Heart left ventricle (tissue), 16 donors: ENCODE data around the gene RCE1. TPM values are rescaled to one million over a fixed set of nuclear protein-coding genes. Genes with fewer than 3 reads are reported as not detected.

Experiments used
- ATAC-seq, 4 donors: fragments of 200-7000 bp; cut with Tn5 transposase; one replicate each; pipeline ENCODE4 v1.9.1; 2020 to 2022; ENCODE audit warnings: moderate library complexity in 4 of 4, mild to moderate bottlenecking in 3 of 4, moderate number of reproducible peaks in 1 of 4
- DNase-seq, 5 donors: peaks; one replicate each; pipeline ENCODE4 v3.0.0-alpha.2; 2020
- H3K27ac ChIP-seq, 12 donors: fragments of 200-600 bp; sonication (generic) in 4 of 12; one replicate each; pipeline versions ENCODE4 v1.5.0 to v1.8.0; 2016 to 2022; ENCODE audit warnings: mild to moderate bottlenecking in 2 of 12
- H3K27me3 ChIP-seq, 9 donors: fragments of 200-600 bp; sonication (generic) in 2 of 9; one replicate each; pipeline versions ENCODE4 v1.5.1 to v1.8.0; 2016 to 2022; ENCODE audit warnings: mild to moderate bottlenecking in 3 of 9
- H3K36me3 ChIP-seq, 9 donors: fragments of 200-600 bp; sonication (generic) in 2 of 9; one replicate each; pipeline versions ENCODE4 v1.5.0 to v1.8.0; 2018 to 2022; ENCODE audit warnings: mild to moderate bottlenecking in 2 of 9
- H3K4me1 ChIP-seq, 12 donors: fragments of 200-600 bp; sonication (generic) in 4 of 12; one replicate each; pipeline versions ENCODE4 v1.5.0 to v1.8.0; 2016 to 2022; ENCODE audit warnings: mild to moderate bottlenecking in 3 of 12
- H3K4me3 ChIP-seq, 12 donors: fragments of 200-600 bp; sonication (generic) in 4 of 12; one replicate each; pipeline versions ENCODE4 v1.5.0 to v1.8.0; 2017 to 2022; ENCODE audit warnings: mild to moderate bottlenecking in 9 of 12, moderate library complexity in 4 of 12
- H3K9me3 ChIP-seq, 12 donors: fragments of 200-600 bp; sonication (generic) in 4 of 12; one replicate each; pipeline versions ENCODE4 v1.5.0 to v1.8.0; 2016 to 2022; ENCODE audit warnings: mild to moderate bottlenecking in 1 of 12
- POLR2A ChIP-seq, 2 donors: fragments of 450-650 bp; IDR thresholded peaks; one replicate each; pipeline ENCODE4 v1.6.1; 2017; ENCODE audit warnings: antibody characterized with exemption in 2 of 2, mild to moderate bottlenecking in 2 of 2, moderate library complexity in 2 of 2
- WGBS, 4 donors: extraction: QIAGEN DNeasy Blood & Tissue Kit in 2 of 4; methylation state at CpG; one replicate each; pipeline versions ENCODE4 v1.1.5 to v1.1.7; 2013 to 2018; 5-methylcytosine and 5-hydroxymethylcytosine counted together
- intact Hi-C, 10 donors: fragments of 100-400 bp; cut with DNase I; formaldehyde crosslinking; loops; one replicate each; pipeline versions ENCODE4 v1.11.1 to v1.14.2; 2022
- polyA plus RNA-seq, 2 donors: library from polyadenylated mRNA; stranded (reverse); fragments of 200-250 nt; gene quantifications; one replicate each; pipeline ENCODE4 v1.2.3, GENCODE V29; 2013
- total RNA-seq, 9 donors: library from RNA; depleted of rRNA in 2 of 9; stranded (reverse); fragments of >200 nt in 2 of 9; fragmentation: NEBNext Ultra II Directional in 3 of 9; extraction: Animal tissue kit (Norgen Biotek cat#: 25700) in 3 of 9; gene quantifications; one replicate each; pipeline versions ENCODE4 v1.1.0 to v1.2.4, GENCODE V29; 2016 to 2023
- TF ChIP-seq, protein P1 (sequence below), 12 donors: fragments of 200-600 bp; sonication (generic) in 4 of 12; IDR thresholded peaks; one replicate each; pipeline versions ENCODE4 v1.5.0 to v1.8.0; 2018 to 2022; ENCODE audit warnings: antibody characterized with exemption in 12 of 12, mild to moderate bottlenecking in 5 of 12
- donor health status: ischemic (EF 13 %, LVEDD 7.1; RV severe dilation, severe dysfunction).
- donor health status: healthy with polysubstance abuse.
- donor health status: DM: no; HTN: yes; CAD: no.
- donor health status: DM: no; HTN: no; CAD: no.
- donor health status: ischemic (EF 25% LVEDD 6.9; RV normal size, moderate dysfunction).
- donor health status: ischemic (EF 25% LVEDD 5.7; RV mildly dilated, moderate dysfunction).
- donor health status: healthy.
- donor health status: DM: yes; HTN: yes; CAD: no.
- donor health status: ischemic (EF 35%, LVEDD 5.7; RV mildly dilated, moderate dysfunction).
- donor health status: nonischemic (EF 11% LVEDD 7.7; RV severe dilation, severe dysfunction).
- donor health status: DM: yes; HTN: yes; CAD: no.
- donor health status: PGD.
- donor health status: ischemic (EF 29% LVEDD 5.4; RV normal size, mild dysfunction).
- donor health status: nonischemic (EF 23%, LVEDD 6.1; RV moderate dilation, normal function).

RCE1 gene
- total and polyA plus RNA-seq, 11 donors: 2.1 to 9.5 (median 5.0) TPM

- ATAC-seq: peak; percentile 87 to 95 (median 93)
- Histone ChIP-seq H3K4me1 (peaks cover 0 to 13% (median 7%) of the 10 kb centered on the region in 12 donors), H3K27ac (peak overlapping the region; percentile 74 to 97 (median 90)), H3K4me3 (peak overlapping the region; percentile 44 to 98 (median 74)), H3K36me3 (no peaks in the 10 kb centered on the region), H3K9me3 (no peaks in the 10 kb centered on the region), H3K27me3 (no peaks in the 10 kb centered on the region)
- peak; percentile 94 to 98 (median 97) for DNase-seq
- TF ChIP-seq POLR2A (IDR thresholded peaks at IDR 0.05): peak in 1 of 2 donors; percentile 83
- TF ChIP-seq, protein P1, sequence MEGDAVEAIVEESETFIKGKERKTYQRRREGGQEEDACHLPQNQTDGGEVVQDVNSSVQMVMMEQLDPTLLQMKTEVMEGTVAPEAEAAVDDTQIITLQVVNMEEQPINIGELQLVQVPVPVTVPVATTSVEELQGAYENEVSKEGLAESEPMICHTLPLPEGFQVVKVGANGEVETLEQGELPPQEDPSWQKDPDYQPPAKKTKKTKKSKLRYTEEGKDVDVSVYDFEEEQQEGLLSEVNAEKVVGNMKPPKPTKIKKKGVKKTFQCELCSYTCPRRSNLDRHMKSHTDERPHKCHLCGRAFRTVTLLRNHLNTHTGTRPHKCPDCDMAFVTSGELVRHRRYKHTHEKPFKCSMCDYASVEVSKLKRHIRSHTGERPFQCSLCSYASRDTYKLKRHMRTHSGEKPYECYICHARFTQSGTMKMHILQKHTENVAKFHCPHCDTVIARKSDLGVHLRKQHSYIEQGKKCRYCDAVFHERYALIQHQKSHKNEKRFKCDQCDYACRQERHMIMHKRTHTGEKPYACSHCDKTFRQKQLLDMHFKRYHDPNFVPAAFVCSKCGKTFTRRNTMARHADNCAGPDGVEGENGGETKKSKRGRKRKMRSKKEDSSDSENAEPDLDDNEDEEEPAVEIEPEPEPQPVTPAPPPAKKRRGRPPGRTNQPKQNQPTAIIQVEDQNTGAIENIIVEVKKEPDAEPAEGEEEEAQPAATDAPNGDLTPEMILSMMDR (IDR thresholded peaks at IDR 0.05): no peak
- WGBS, 4 donors: 4 to 32% (median 9%) methylated on average over 9 to 51 of the region's 51 CpGs
- intact Hi-C loops: loop anchor here in 2 of 10 donors (5.0 kb wide), 1 partner anchor 101 kb away; the partner anchor contains the start of gene PC (in 2 of the 2)
Measured at GRCh38 chr11:66855574-66856495, 12.6 kb downstream of the RCE1 start.

- Histone ChIP-seq H3K27ac (peak within 1 kb of the TSS; percentile 74 to 97 (median 90)), H3K27me3 (no peaks in the 10 kb centered on the region), H3K36me3 (no peaks in the 10 kb centered on the region), H3K9me3 (no peaks in the 10 kb centered on the region), H3K4me3 (peak within 1 kb of the TSS; percentile 44 to 98 (median 74)), H3K4me1 (peaks cover 0 to 13% (median 7%) of the 10 kb centered on the region in 12 donors)
- intact Hi-C loops: loop anchor here in 2 of 10 donors (5.0 kb wide), 1 partner anchor 101 kb away; the partner anchor contains the start of gene PC (in 2 of the 2)
- DNase-seq (peak in 3 of 5 donors; percentile 36 to 56 (median 52)), ATAC-seq (peak in 3 of 4 donors; percentile 21 to 47 (median 36))
- 0 to 1% (median 1%) methylated on average over 12 to 103 of the region's 103 CpGs for WGBS, 4 donors
- no peak for TF ChIP-seq POLR2A (IDR thresholded peaks at IDR 0.05)
- TF ChIP-seq, protein P1 (IDR thresholded peaks at IDR 0.05): no peak
Measured at GRCh38 chr11:66856496-66857233, 13.4 kb downstream of the RCE1 start, which contains the start of gene LRFN4. TSS of gene LRFN4 (plus strand) at chr11:66857064. CDS start at chr11:66857745, 681 bp downstream.

- Histone ChIP-seq H3K9me3 (no peaks in the 10 kb centered on the region), H3K27me3 (no peaks in the 10 kb centered on the region), H3K36me3 (peaks cover 0 to 2% (median 0%) of the 10 kb centered on the region in 9 donors), H3K4me1 (peaks cover 0 to 13% (median 7%) of the 10 kb centered on the region in 12 donors), H3K4me3 (peak overlapping the region in 11 of 12 donors; percentile 13 to 98 (median 74)), H3K27ac (peak overlapping the region in 9 of 12 donors; percentile 28 to 97 (median 83))
- intact Hi-C loops: loop anchor here in 2 of 10 donors (5.0 kb wide), 1 partner anchor 100 kb away; the partner anchor contains the start of gene PC (in 2 of the 2)
- no peak for ATAC-seq
- TF ChIP-seq, protein P1 (IDR thresholded peaks at IDR 0.05): no peak
- no peak for TF ChIP-seq POLR2A (IDR thresholded peaks at IDR 0.05)
- 40 to 67% (median 56%) methylated on average over 9 to 47 of the region's 47 CpGs for WGBS, 4 donors
- peak in 2 of 5 donors; percentile 31 to 60 for DNase-seq
Measured at GRCh38 chr11:66857234-66857926, 14.1 kb downstream of the RCE1 start.
